B cell (primary cell): ENCODE data around the gene SRSF1. TPM values are rescaled to one million over a fixed set of nuclear protein-coding genes. Genes with fewer than 3 reads are reported as not detected.
A peak's percentile ranks its signal among the peaks of the same experiment; 100 is the strongest.

Source experiments
- ATAC-seq: fragments of 200-7000 bp; cut with Tn5 transposase; one replicate; pipeline ENCODE4 v1.10.0; 2021; ENCODE audit warnings: low read depth, mild to moderate bottlenecking, moderate number of reproducible peaks, moderate library complexity
- CTCF ChIA-PET: fragments of 350-600 bp; sonication (Branson Sonifier 250); formaldehyde crosslinking; loops from one replicate; lab custom pipeline; 2021; ENCODE audit warnings: antibody characterized with exemption, inconsistent platforms; lab: Charles Lee
- POLR2A ChIA-PET: fragments of 350-600 bp; sonication (Branson Sonifier 250); formaldehyde crosslinking; loops from one replicate; lab custom pipeline; 2021; ENCODE audit warnings: antibody characterized with exemption; lab: Charles Lee
- DNase-seq: peaks from one replicate; pipeline ENCODE4 v3.0.0; 2013
- H2AFZ ChIP-seq: 2 replicates; pipeline ENCODE4 v1.6.1; 2012; ENCODE audit warnings: mild to moderate bottlenecking, low read depth, low read length; ENCODE audit not compliant: insufficient read depth, poor library complexity, severe bottlenecking
- H3K27ac ChIP-seq, 2 donors: 1 replicate in 1 of 2; 2 replicates in 1 of 2; pipeline ENCODE4 v1.5.1; 2012 to 2013; ENCODE audit warnings: low read length in 2 of 2, mild to moderate bottlenecking in 2 of 2, moderate library complexity in 1 of 2
- H3K27me3 ChIP-seq, 4 experiments: fragments of 200-600 bp in 1 of 4; sonication (generic) in 1 of 4; replicated peaks in 1 of 4; 1 replicate in 2 of 4; 2 replicates in 2 of 4; pipeline versions ENCODE4 v1.6.1 to v1.7.0; 2013 to 2016; ENCODE audit warnings: low read length in 3 of 4, mild to moderate bottlenecking in 2 of 4, mixed read lengths in 1 of 4, moderate library complexity in 1 of 4; ENCODE audit not compliant: insufficient read depth in 4 of 4, control insufficient read depth in 3 of 4; ENCODE audit errors: control extremely low read depth in 1 of 4
- H3K36me3 ChIP-seq, 2 experiments: replicated peaks in 1 of 2; 1 replicate in 1 of 2; 2 replicates in 1 of 2; pipeline versions ENCODE4 v1.6.1 to v1.7.1; 2013; ENCODE audit warnings: low read length in 1 of 2; ENCODE audit not compliant: insufficient read depth in 2 of 2, control insufficient read depth in 1 of 2; ENCODE audit errors: control extremely low read depth in 1 of 2, extremely low read depth in 1 of 2
- H3K4me1 ChIP-seq, 2 donors: fragments of 200-600 bp in 1 of 2; sonication (generic) in 1 of 2; 1 replicate in 1 of 2; 2 replicates in 1 of 2; pipeline versions ENCODE4 v1.5.1 to v1.6.1; 2013 to 2017; ENCODE audit warnings: low read length in 2 of 2; ENCODE audit not compliant: control insufficient read depth in 2 of 2, insufficient read depth in 2 of 2
- H3K4me2 ChIP-seq: replicated peaks from 2 replicates; pipeline ENCODE3; 2012; ENCODE audit warnings: mild to moderate bottlenecking, low read depth, low read length; ENCODE audit not compliant: poor library complexity, severe bottlenecking
- H3K4me3 ChIP-seq, 5 experiments: fragments of 200-600 bp in 1 of 5; sonication (generic) in 1 of 5; 1 replicate in 3 of 5; 2 replicates in 2 of 5; pipeline versions ENCODE4 v1.5.1 to v1.7.0; 2011 to 2016; ENCODE audit warnings: low read length in 4 of 5, mild to moderate bottlenecking in 4 of 5, low read depth in 2 of 5, control low read depth in 1 of 5, moderate library complexity in 1 of 5; ENCODE audit not compliant: insufficient read depth in 1 of 5; ENCODE audit errors: control extremely low read depth in 1 of 5, extremely low read depth in 1 of 5
- H3K79me2 ChIP-seq: fragments of 200-600 bp; sonication (generic); one replicate; pipeline ENCODE4 v1.6.0; 2016; ENCODE audit warnings: low read length; ENCODE audit not compliant: control insufficient read depth, insufficient read depth
- H3K9ac ChIP-seq: fragments of 200-600 bp; sonication (generic); 2 replicates; pipeline ENCODE4 v1.6.1; 2017; ENCODE audit warnings: mild to moderate bottlenecking, low read length, moderate library complexity
- H3K9me3 ChIP-seq, 3 donors: one replicate each; pipeline versions ENCODE4 v1.6.1 to v1.7.1; 2013; ENCODE audit warnings: low read length in 2 of 3; ENCODE audit not compliant: control insufficient read depth in 2 of 3, insufficient read depth in 1 of 3; ENCODE audit errors: control extremely low read depth in 1 of 3
- H4K20me1 ChIP-seq: 2 replicates; pipeline ENCODE4 v1.6.0; 2012; ENCODE audit warnings: mild to moderate bottlenecking, low read length; ENCODE audit not compliant: insufficient read depth, control insufficient read depth, poor library complexity, severe bottlenecking
- H3K27ac Mint-ChIP-seq: one replicate; pipeline ENCODE4 v1.8.0; 2021; ENCODE audit warnings: mixed read lengths
- H3K27me3 Mint-ChIP-seq: one replicate; pipeline ENCODE4 v1.8.0; 2021; ENCODE audit warnings: mixed read lengths
- H3K4me1 Mint-ChIP-seq: one replicate; pipeline ENCODE4 v1.8.0; 2021; ENCODE audit warnings: mixed read lengths
- H3K4me3 Mint-ChIP-seq: one replicate; pipeline ENCODE4 v1.8.0; 2021; ENCODE audit warnings: mixed read lengths
- H3K9me3 Mint-ChIP-seq: one replicate; pipeline ENCODE4 v1.8.0; 2022; ENCODE audit warnings: mixed read lengths; ENCODE audit not compliant: insufficient read depth
- EZH2 ChIP-seq: IDR thresholded peaks from 2 replicates; pipeline ENCODE4 v1.6.1; 2012; ENCODE audit warnings: borderline replicate concordance, low read depth, mild to moderate bottlenecking, moderate library complexity, low read length; ENCODE audit not compliant: insufficient read depth, poor library complexity, severe bottlenecking
- WGBS: methylation state at CpG from one replicate; pipeline ENCODE4 v1.1.5; 2013; ENCODE audit warnings: missing lambda C conversion rate; ENCODE audit not compliant: insufficient coverage; 5-methylcytosine and 5-hydroxymethylcytosine counted together
- intact Hi-C: fragments of 100-400 bp; cut with micrococcal nuclease; formaldehyde crosslinking; loops from one replicate; pipeline ENCODE4 v1.10.0; 2022
- polyA plus RNA-seq: library from polyadenylated mRNA; depleted of rRNA; stranded (reverse); fragments of >200 nt; gene quantifications from 2 replicates; pipeline ENCODE4 v1.2.3, GENCODE V29; 2012
- total RNA-seq, 2 donors: library from RNA; stranded (reverse); fragments of 120-200 nt in 1 of 2; gene quantifications; 1 replicate in 1 of 2; 2 replicates in 1 of 2; pipeline versions ENCODE4 v1.2.3 to v1.2.4, GENCODE V29; 2013 to 2022
- TF ChIP-seq, protein P1 (sequence below): fragments of 200-600 bp; IDR thresholded peaks from one replicate; pipeline ENCODE4 v1.8.0; 2022; ENCODE audit warnings: antibody characterized with exemption, mild to moderate bottlenecking

Gene SRSF1
- total and polyA plus RNA-seq, 2 donors (not counting 1 experiment from before 2014, with no cell fraction given): 163 to 250 TPM

DNA sequence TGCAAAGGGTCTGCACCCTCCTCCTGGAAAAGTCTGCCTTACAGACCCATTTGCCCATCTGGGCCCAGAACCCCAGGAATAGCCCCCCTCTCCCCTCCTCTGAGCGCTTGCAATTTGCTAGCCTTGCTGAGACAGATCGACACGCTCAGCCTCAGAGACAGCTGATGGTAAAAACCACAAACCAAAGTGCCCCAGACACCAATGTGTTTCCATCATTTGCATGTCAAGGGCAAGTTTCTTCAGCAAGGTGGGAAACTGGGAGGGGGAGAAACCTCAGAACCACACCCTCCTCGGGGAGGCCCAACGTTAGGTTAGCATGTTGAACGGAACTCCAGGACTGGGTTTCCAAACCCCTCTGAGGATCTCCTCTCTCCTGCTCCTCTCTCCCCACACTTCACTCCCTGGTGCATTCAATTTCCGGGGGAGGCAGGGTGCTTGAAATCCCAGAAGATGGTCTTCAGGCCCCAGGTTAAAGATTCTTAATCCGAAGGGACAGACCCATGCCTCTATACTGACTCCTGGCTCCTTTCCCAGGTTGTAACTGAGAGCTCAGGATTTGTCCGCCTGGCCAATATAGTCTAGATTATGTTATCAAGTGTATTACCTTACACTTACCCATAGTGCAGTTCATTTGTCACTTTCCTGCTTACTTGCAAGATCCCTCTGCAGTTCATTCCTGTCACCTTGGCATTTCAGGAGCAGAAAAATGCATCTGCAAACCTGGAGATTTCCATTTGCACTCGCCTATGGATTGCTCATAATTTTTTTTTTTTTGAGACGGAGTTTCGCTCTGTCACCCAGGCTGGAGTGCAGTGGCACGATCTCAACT lies 50.5 kb downstream of the SRSF1 start:
- peak overlapping the region; percentile 56 for H3K9ac ChIP-seq
- H2AFZ ChIP-seq: no peak overlapping the region
- no peak overlapping the region for H3K27ac ChIP-seq
- DNase-seq (peak; percentile 79), ATAC-seq (peak; percentile 68)
- Mint-ChIP-seq H3K27me3 (peaks cover 65% of the 10 kb centered on the region), H3K4me3 (peak overlapping the region; percentile 79), H3K4me1 (peaks cover 25% of the 10 kb centered on the region), H3K9me3 (no peaks in the 10 kb centered on the region), H3K27ac (peak overlapping the region; percentile 56)
- peaks cover 0 to 14% (median 0%) of the 10 kb centered on the region in 3 donors for H3K9me3 ChIP-seq
- no peaks in the 10 kb centered on the region for H3K79me2 ChIP-seq
- WGBS: 67% methylated on average over 2 of the region's 13 CpGs
- no peak for TF ChIP-seq EZH2
- TF ChIP-seq, protein P1, sequence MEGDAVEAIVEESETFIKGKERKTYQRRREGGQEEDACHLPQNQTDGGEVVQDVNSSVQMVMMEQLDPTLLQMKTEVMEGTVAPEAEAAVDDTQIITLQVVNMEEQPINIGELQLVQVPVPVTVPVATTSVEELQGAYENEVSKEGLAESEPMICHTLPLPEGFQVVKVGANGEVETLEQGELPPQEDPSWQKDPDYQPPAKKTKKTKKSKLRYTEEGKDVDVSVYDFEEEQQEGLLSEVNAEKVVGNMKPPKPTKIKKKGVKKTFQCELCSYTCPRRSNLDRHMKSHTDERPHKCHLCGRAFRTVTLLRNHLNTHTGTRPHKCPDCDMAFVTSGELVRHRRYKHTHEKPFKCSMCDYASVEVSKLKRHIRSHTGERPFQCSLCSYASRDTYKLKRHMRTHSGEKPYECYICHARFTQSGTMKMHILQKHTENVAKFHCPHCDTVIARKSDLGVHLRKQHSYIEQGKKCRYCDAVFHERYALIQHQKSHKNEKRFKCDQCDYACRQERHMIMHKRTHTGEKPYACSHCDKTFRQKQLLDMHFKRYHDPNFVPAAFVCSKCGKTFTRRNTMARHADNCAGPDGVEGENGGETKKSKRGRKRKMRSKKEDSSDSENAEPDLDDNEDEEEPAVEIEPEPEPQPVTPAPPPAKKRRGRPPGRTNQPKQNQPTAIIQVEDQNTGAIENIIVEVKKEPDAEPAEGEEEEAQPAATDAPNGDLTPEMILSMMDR: no peak
- POLR2A ChIA-PET: interaction anchor here (0.6 to 2.0 kb wide), 2 partner anchors 10 to 17 kb away, joined by 3 to 9 read pairs; no protein-coding TSS in a partner anchor
- H4K20me1 ChIP-seq: peaks cover 17% of the 10 kb centered on the region
- H3K4me1 ChIP-seq: peaks cover 23 to 24% of the 10 kb centered on the region in 2 donors
- H3K27me3 ChIP-seq: peaks cover 0 to 73% (median 38%) of the 10 kb centered on the region in 4 experiments
- CTCF ChIA-PET: interaction anchor here (0.6 to 2.3 kb wide), 6 partner anchors 10 to 54 kb away, joined by 3 to 12 read pairs (median 5); no protein-coding TSS in a partner anchor
- H3K4me2 ChIP-seq: peak overlapping the region; percentile 89
- intact Hi-C loops: loop anchor here (1.0 to 2.0 kb wide), 2 partner anchors 16 to 30 kb away; no protein-coding TSS in a partner anchor
- no peaks in the 10 kb centered on the region for H3K36me3 ChIP-seq
- H3K4me3 ChIP-seq: peak overlapping the region in 1 of 5 experiments; percentile 23
